ENCODE results near the gene PPEF2. TPM values are rescaled to one million over a fixed set of nuclear protein-coding genes. Genes with fewer than 3 reads are reported as not detected.

Gene PPEF2
- total RNA-seq, 1 donor: not detected

DNA sequence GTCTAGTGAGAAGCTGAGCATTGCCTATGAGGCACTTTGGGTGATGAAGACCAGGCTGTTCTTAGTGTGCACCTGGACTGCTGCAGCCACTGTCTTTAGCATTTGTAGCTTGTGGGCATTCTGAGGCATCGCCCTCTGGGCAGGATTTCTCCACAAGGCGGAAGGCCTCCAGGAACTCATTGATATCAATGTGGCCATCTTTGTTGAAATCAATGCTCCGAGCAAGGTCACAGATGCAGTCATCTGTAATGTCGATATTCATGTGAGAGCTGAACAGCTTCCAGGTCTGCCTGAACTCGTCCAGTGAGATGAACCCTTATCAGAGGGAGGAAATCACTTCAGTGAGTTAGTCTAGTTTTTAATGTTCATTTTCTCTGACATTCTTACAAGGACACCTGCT, 41.6 kb downstream of the PPEF2 start:
- Histone ChIP-seq H3K4me1 (ENCODE audit: insufficient read depth, low read length) (no peaks in the 10 kb centered on the region), H3K36me3 (ENCODE audit: insufficient read depth, low read length) (no peaks in the 10 kb centered on the region), H3K4me3 (ENCODE audit: insufficient read depth, low read length) (no peak overlapping the region), H3K4me2 (ENCODE audit: insufficient read depth, low read length) (no peak overlapping the region), H3K79me2 (ENCODE audit: insufficient read depth, low read length) (no peaks in the 10 kb centered on the region), H3K9me3 (ENCODE audit: low read depth, low read length) (no peaks in the 10 kb centered on the region), H3K27ac (ENCODE audit: low read depth, low read length) (no peak overlapping the region), H3K27me3 (ENCODE audit: insufficient read depth, low read length) (peaks cover under 1% of the 10 kb centered on the region), H4K20me1 (ENCODE audit: insufficient read depth, low read length) (no peaks in the 10 kb centered on the region), H2AFZ (ENCODE audit: low read length) (no peak overlapping the region)
- no peak for DNase-seq (ENCODE audit: insufficient read length, low spot score, missing footprints)
- TF ChIP-seq, protein P1, sequence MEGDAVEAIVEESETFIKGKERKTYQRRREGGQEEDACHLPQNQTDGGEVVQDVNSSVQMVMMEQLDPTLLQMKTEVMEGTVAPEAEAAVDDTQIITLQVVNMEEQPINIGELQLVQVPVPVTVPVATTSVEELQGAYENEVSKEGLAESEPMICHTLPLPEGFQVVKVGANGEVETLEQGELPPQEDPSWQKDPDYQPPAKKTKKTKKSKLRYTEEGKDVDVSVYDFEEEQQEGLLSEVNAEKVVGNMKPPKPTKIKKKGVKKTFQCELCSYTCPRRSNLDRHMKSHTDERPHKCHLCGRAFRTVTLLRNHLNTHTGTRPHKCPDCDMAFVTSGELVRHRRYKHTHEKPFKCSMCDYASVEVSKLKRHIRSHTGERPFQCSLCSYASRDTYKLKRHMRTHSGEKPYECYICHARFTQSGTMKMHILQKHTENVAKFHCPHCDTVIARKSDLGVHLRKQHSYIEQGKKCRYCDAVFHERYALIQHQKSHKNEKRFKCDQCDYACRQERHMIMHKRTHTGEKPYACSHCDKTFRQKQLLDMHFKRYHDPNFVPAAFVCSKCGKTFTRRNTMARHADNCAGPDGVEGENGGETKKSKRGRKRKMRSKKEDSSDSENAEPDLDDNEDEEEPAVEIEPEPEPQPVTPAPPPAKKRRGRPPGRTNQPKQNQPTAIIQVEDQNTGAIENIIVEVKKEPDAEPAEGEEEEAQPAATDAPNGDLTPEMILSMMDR (IDR thresholded peaks at IDR 0.05; ENCODE audit: extremely low read depth, low read depth, low read length): no peak

DNA sequence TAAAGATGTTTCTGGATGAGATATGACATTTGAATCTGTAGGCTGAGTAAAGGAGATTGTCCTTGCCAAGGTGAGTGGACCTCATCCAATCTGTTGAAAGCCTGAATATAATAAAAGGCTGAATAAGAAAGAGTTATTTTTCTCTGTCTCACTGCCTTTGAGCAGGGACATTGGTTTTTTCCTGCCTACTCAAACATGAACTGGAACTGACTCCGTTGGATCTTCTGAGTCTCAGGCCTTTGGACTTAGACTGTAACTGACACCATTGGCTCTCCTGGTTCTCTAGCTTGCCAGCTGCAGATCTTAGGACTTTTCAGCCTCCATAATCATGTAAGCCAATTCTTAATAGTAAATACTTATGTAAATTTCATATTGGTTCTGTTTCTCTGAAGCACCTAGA, 43.5 kb downstream of the PPEF2 start:
- no peak overlapping the region for H3K27ac ChIP-seq (ENCODE audit: low read depth, low read length)
- TF ChIP-seq, protein P1 (IDR thresholded peaks at IDR 0.05; ENCODE audit: extremely low read depth, low read depth, low read length): no peak
- no peaks in the 10 kb centered on the region for H4K20me1 ChIP-seq (ENCODE audit: insufficient read depth, low read length)
- no peaks in the 10 kb centered on the region for H3K9me3 ChIP-seq (ENCODE audit: low read depth, low read length)
- DNase-seq (ENCODE audit: insufficient read length, low spot score, missing footprints): no peak
- no peaks in the 10 kb centered on the region for H3K36me3 ChIP-seq (ENCODE audit: insufficient read depth, low read length)
- H3K4me2 ChIP-seq (ENCODE audit: insufficient read depth, low read length): no peak overlapping the region
- H3K4me1 ChIP-seq (ENCODE audit: insufficient read depth, low read length): no peaks in the 10 kb centered on the region
- H2AFZ ChIP-seq (ENCODE audit: low read length): no peak overlapping the region
- no peak overlapping the region for H3K4me3 ChIP-seq (ENCODE audit: insufficient read depth, low read length)
- no peaks in the 10 kb centered on the region for H3K79me2 ChIP-seq (ENCODE audit: insufficient read depth, low read length)
- H3K27me3 ChIP-seq (ENCODE audit: insufficient read depth, low read length): no peaks in the 10 kb centered on the region

DNA sequence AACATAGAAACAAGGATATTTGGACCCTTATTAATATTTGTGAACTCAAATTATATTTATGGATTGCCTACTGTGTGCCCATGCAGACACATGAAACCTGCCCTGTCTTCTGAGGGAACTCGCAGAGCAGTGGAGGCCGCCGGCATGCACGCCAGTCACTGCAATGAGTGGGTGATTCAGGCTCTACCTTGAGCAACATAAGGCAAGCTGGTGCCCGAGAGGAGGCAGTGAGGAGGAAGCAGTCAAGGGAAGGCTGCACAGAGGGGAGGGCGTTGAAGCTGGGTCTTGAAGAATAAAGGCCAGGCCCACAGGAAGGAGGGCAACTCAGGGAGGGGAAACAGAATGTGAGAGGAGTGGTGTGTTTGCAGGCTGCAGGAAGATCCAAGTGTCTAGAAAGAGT, 52.8 kb downstream of the PPEF2 start:
- Histone ChIP-seq H4K20me1 (ENCODE audit: insufficient read depth, low read length) (no peaks in the 10 kb centered on the region), H3K4me2 (ENCODE audit: insufficient read depth, low read length) (peak overlapping the region; percentile 60), H3K9me3 (ENCODE audit: low read depth, low read length) (no peaks in the 10 kb centered on the region), H3K27me3 (ENCODE audit: insufficient read depth, low read length) (no peaks in the 10 kb centered on the region), H2AFZ (ENCODE audit: low read length) (peak overlapping the region; percentile 1), H3K4me3 (ENCODE audit: insufficient read depth, low read length) (no peak overlapping the region), H3K4me1 (ENCODE audit: insufficient read depth, low read length) (peaks cover 39% of the 10 kb centered on the region), H3K36me3 (ENCODE audit: insufficient read depth, low read length) (no peaks in the 10 kb centered on the region), H3K79me2 (ENCODE audit: insufficient read depth, low read length) (no peaks in the 10 kb centered on the region), H3K27ac (ENCODE audit: low read depth, low read length) (peak overlapping the region; percentile 58)
- TF ChIP-seq, protein P1 (IDR thresholded peaks at IDR 0.05; ENCODE audit: extremely low read depth, low read depth, low read length): no peak
- no peak for DNase-seq (ENCODE audit: insufficient read length, low spot score, missing footprints)

DNA sequence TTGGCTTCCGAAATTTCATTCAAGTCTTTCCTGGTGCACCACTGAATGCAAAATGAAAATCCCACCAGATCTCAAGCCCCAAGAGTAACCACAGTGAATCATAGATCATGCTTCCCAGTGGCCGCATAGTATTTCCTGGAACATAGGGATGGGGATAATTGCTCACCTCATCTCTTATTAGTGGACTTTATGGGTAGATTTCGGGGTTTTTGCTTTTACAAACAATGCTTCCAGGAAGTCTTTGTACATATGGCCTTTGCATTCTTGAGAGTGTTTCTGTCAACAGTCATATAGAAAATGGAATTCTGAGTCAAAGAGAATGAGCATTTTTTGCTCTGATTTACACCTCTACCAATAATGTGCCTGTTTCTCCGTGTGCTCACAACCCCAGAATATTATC, 53.4 kb downstream of the PPEF2 start:
- peak overlapping the region; percentile 60 for H3K4me2 ChIP-seq (ENCODE audit: insufficient read depth, low read length)
- H3K4me3 ChIP-seq (ENCODE audit: insufficient read depth, low read length): no peak overlapping the region
- H3K27ac ChIP-seq (ENCODE audit: low read depth, low read length): peak overlapping the region; percentile 58
- H2AFZ ChIP-seq (ENCODE audit: low read length): no peak overlapping the region
- no peaks in the 10 kb centered on the region for H3K79me2 ChIP-seq (ENCODE audit: insufficient read depth, low read length)
- TF ChIP-seq, protein P1 (IDR thresholded peaks at IDR 0.05; ENCODE audit: extremely low read depth, low read depth, low read length): no peak
- peak; percentile 38 for DNase-seq (ENCODE audit: insufficient read length, low spot score, missing footprints)
- H3K4me1 ChIP-seq (ENCODE audit: insufficient read depth, low read length): peaks cover 44% of the 10 kb centered on the region
- no peaks in the 10 kb centered on the region for H3K9me3 ChIP-seq (ENCODE audit: low read depth, low read length)
- no peaks in the 10 kb centered on the region for H3K36me3 ChIP-seq (ENCODE audit: insufficient read depth, low read length)
- H3K27me3 ChIP-seq (ENCODE audit: insufficient read depth, low read length): no peaks in the 10 kb centered on the region
- H4K20me1 ChIP-seq (ENCODE audit: insufficient read depth, low read length): no peaks in the 10 kb centered on the region

All from osteoblast (primary cell).